HepG2 (cell line): ENCODE measurements around the gene SLC13A3. TPM values are rescaled to one million over a fixed set of nuclear protein-coding genes. Genes with fewer than 3 reads are reported as not detected.

Source experiments
- AGO1 ChIP-seq: fragments of 200-400 bp; formaldehyde crosslinking; IDR thresholded peaks from 2 replicates; pipeline ENCODE4 v1.6.1; 2017; ENCODE audit warnings: mild to moderate bottlenecking, low read depth, low read length, moderate library complexity; ENCODE audit not compliant: poor library complexity, severe bottlenecking
- BCL6 ChIP-seq: IDR thresholded peaks from 2 replicates; pipeline ENCODE4 v1.6.1; 2016; ENCODE audit warnings: missing genetic modification reagents, missing compliant biosample characterization
- BRCA1 ChIP-seq: sonication (generic); formaldehyde crosslinking; IDR thresholded peaks from 2 replicates; pipeline ENCODE4 v1.4.0; 2020; ENCODE audit warnings: missing genetic modification reagents
- CENPBD1 ChIP-seq: sonication (generic); formaldehyde crosslinking; IDR thresholded peaks from 2 replicates; pipeline ENCODE4 v1.8.0; 2022; ENCODE audit warnings: missing genetic modification reagents, low read depth, mild to moderate bottlenecking, borderline replicate concordance
- CTCF ChIP-seq: sonication (generic); formaldehyde crosslinking; IDR thresholded peaks from 2 replicates; pipeline ENCODE4 v1.5.0; 2020; ENCODE audit warnings: mild to moderate bottlenecking, missing genetic modification reagents, moderate library complexity
- DNMT1 ChIP-seq: sonication (generic); formaldehyde crosslinking; IDR thresholded peaks from 2 replicates; pipeline ENCODE4 v1.5.1; 2020; ENCODE audit warnings: mild to moderate bottlenecking, missing genetic modification reagents
- HMGA1 ChIP-seq: sonication (generic); formaldehyde crosslinking; conservative IDR thresholded peaks from 2 replicates; pipeline ENCODE4 v1.4.0; 2020; ENCODE audit warnings: missing genetic modification reagents
- HNRNPUL1 ChIP-seq: fragments of 200-400 bp; formaldehyde crosslinking; IDR thresholded peaks from 2 replicates; pipeline ENCODE4 v1.6.1; 2017; ENCODE audit warnings: low read depth, mild to moderate bottlenecking, low read length, moderate library complexity
- ONECUT2 ChIP-seq: sonication (generic); formaldehyde crosslinking; IDR thresholded peaks from 2 replicates; pipeline ENCODE4 v1.4.0; 2020; ENCODE audit warnings: missing genetic modification reagents
- SKI ChIP-seq: fragments of 450-650 bp; IDR thresholded peaks from one replicate; pipeline ENCODE4 v1.6.1; 2018; ENCODE audit warnings: mild to moderate bottlenecking; ENCODE audit not compliant: partially characterized antibody
- SOX13 ChIP-seq, 3 experiments: fragments of 450-650 bp in 1 of 3; sonication (generic) in 1 of 3; formaldehyde crosslinking in 1 of 3; IDR thresholded peaks in 2 of 3; conservative IDR thresholded peaks in 1 of 3; 2 replicates each; pipeline versions ENCODE4 v1.5.0 to v1.6.1; 2016 to 2020; ENCODE audit warnings: antibody characterized with exemption in 1 of 3, mild to moderate bottlenecking in 1 of 3, missing compliant biosample characterization in 1 of 3, missing genetic modification reagents in 1 of 3, moderate library complexity in 1 of 3
- TBX2 ChIP-seq: sonication (generic); formaldehyde crosslinking; IDR thresholded peaks from 2 replicates; pipeline ENCODE4 v1.5.0; 2020; ENCODE audit warnings: missing genetic modification reagents, mild to moderate bottlenecking, borderline replicate concordance
- TFAP4 ChIP-seq: sonication (generic); IDR thresholded peaks from 2 replicates; pipeline ENCODE4 v1.6.1; 2016; ENCODE audit warnings: low read depth, borderline replicate concordance
- THAP8 ChIP-seq: sonication (generic); formaldehyde crosslinking; IDR thresholded peaks from 2 replicates; pipeline ENCODE4 v1.5.1; 2020; ENCODE audit warnings: missing genetic modification reagents, mild to moderate bottlenecking, borderline replicate concordance
- ZBTB2 ChIP-seq: sonication (generic); formaldehyde crosslinking; IDR thresholded peaks from 2 replicates; pipeline ENCODE4 v1.8.0; 2022; ENCODE audit warnings: low read depth, missing genetic modification reagents
- ZBTB7A ChIP-seq: sonication (generic); formaldehyde crosslinking; IDR thresholded peaks from 2 replicates; pipeline ENCODE4 v1.8.0; 2022; ENCODE audit warnings: mild to moderate bottlenecking, missing genetic modification reagents
- ZNF124 ChIP-seq: sonication (generic); formaldehyde crosslinking; IDR thresholded peaks from 2 replicates; pipeline ENCODE4 v1.4.0; 2020; ENCODE audit warnings: missing genetic modification reagents
- ZNF281 ChIP-seq: sonication (generic); formaldehyde crosslinking; IDR thresholded peaks from 2 replicates; pipeline ENCODE4 v1.4.0; 2020; ENCODE audit warnings: missing genetic modification reagents, borderline replicate concordance
- ZNF282 ChIP-seq: fragments of 450-650 bp; IDR thresholded peaks from 2 replicates; pipeline ENCODE4 v1.6.1; 2018; ENCODE audit not compliant: partially characterized antibody
- ZNF317 ChIP-seq: sonication (generic); formaldehyde crosslinking; IDR thresholded peaks from 2 replicates; pipeline ENCODE4 v1.5.0; 2020; ENCODE audit warnings: mild to moderate bottlenecking, missing genetic modification reagents
- ZNF558 ChIP-seq: sonication (generic); formaldehyde crosslinking; IDR thresholded peaks from 2 replicates; pipeline ENCODE4 v1.9.0; 2022; ENCODE audit warnings: mild to moderate bottlenecking, missing genetic modification reagents, borderline replicate concordance
- polyA plus RNA-seq, 8 experiments: library from polyadenylated mRNA; depleted of rRNA in 3 of 8; stranded (reverse) in 7 of 8; unstranded in 1 of 8; fragments of >200 nt; fragmentation: Illumina TruSeq in 4 of 8; extraction: Trizol in 4 of 8; gene quantifications; 2 replicates each; pipeline versions ENCODE4 v1.2.1 to v1.2.3, GENCODE V29; 2011 to 2016; ENCODE audit warnings: low read depth in 4 of 8, missing spikeins in 1 of 8, mixed read lengths in 1 of 8; ENCODE audit not compliant: insufficient read depth in 1 of 8
- total RNA-seq, 5 experiments: library from RNA; depleted of rRNA; stranded (reverse); fragments of >200 nt; fragmentation: Illumina TruSeq; extraction: Trizol; gene quantifications; 2 replicates each; pipeline ENCODE4 v1.2.3, GENCODE V29; 2016; ENCODE audit warnings: low read depth in 1 of 5

The SLC13A3 gene
- total and polyA plus RNA-seq, 2 of the 13 experiments (the other 11 are each of a cell fraction or from before 2014, with no cell fraction given) = 66.5 to 76.0 TPM

- TF ChIP-seq CTCF (CRISPR knock-in tag) (no peak), ZBTB2 (CRISPR knock-in tag) (no peak), BCL6 (CRISPR knock-in tag) (0 out of 2 replicates have a peak, but pooled peaks have one; percentile 7), SKI (no peak), ZNF558 (no peak), BRCA1 (CRISPR knock-in tag) (no peak), THAP8 (CRISPR knock-in tag) (no peak), TFAP4 (peak; percentile 39; the same call in 1 of the 2 replicates), ZNF281 (CRISPR knock-in tag) (no peak), SOX13 (IDR thresholded peaks at IDR 0.05) (no peak), SOX13 (CRISPR knock-in tag; conservative IDR thresholded peaks at IDR 0.05 in 1 of 2, IDR thresholded peaks at IDR 0.05 in 1 of 2) (no peak), ONECUT2 (CRISPR knock-in tag) (no peak), DNMT1 (CRISPR knock-in tag) (no peak), HNRNPUL1 (no peak), ZBTB7A (no peak), AGO1 (no peak), ZNF317 (0 out of 2 replicates have a peak, but pooled peaks have one; percentile 14), ZNF282 (no peak), CENPBD1 (CRISPR knock-in tag) (no peak), TBX2 (CRISPR knock-in tag) (no peak), HMGA1 (CRISPR knock-in tag) (no peak), ZNF124 (CRISPR knock-in tag) (no peak)
Observed at GRCh38 chr20:46648903-46649649, 2.2 kb downstream of the SLC13A3 start (continued).
